Esophagus mucosa (tissue), 1 donor: Measurements from ENCODE around the gene KCNRG. TPM values are rescaled to one million over a fixed set of nuclear protein-coding genes. Genes with fewer than 3 reads are reported as not detected.

ENCODE experiments used
- total RNA-seq: library from RNA; stranded (reverse); gene quantifications from one replicate; pipeline ENCODE4 v1.2.4, GENCODE V29; 2023
- donor health status: DM: yes; HTN: yes; CAD: no.

Gene KCNRG
- total RNA-seq, 1 donor from 2014 or later, result 0.68 TPM

Other genes with a start within 250 kb of the KCNRG start
- 24.9 TPM for gene KPNA3, start 222.8 kb upstream of the KCNRG start, total RNA-seq
- 8.3 TPM for gene SPRYD7, start 79.1 kb upstream of the KCNRG start, total RNA-seq
- 30.2 TPM for gene TRIM13, start 18.4 kb upstream of the KCNRG start, total RNA-seq